Measurements from ENCODE around the gene TRANK1.
A peak's percentile ranks its signal among the peaks of the same experiment; 100 is the strongest.

- TF ChIP-seq CTCF (IDR thresholded peaks at IDR 0.05) (no peak), POLR2AphosphoS5 (IDR thresholded peaks at IDR 0.05) (peak; percentile 6)
Observed at GRCh38 chr3:36906504-36907149, 38.2 kb downstream of the TRANK1 start.

Data from gastroesophageal sphincter (tissue), 3 donors.